NCI-H187 (cell line): ENCODE data around the gene RGL2.
"Not testable (repeated sequence)": the region's sequence is repeated elsewhere in the genome, so short reads cannot be mapped to it uniquely, and the experiment has no call there.

ENCODE experiments used
- DNase-seq, 2 experiments: peaks; one replicate each; lab custom pipeline; 2025; lab: John Stamatoyannopoulos, UW

The RGL2 gene

DNA sequence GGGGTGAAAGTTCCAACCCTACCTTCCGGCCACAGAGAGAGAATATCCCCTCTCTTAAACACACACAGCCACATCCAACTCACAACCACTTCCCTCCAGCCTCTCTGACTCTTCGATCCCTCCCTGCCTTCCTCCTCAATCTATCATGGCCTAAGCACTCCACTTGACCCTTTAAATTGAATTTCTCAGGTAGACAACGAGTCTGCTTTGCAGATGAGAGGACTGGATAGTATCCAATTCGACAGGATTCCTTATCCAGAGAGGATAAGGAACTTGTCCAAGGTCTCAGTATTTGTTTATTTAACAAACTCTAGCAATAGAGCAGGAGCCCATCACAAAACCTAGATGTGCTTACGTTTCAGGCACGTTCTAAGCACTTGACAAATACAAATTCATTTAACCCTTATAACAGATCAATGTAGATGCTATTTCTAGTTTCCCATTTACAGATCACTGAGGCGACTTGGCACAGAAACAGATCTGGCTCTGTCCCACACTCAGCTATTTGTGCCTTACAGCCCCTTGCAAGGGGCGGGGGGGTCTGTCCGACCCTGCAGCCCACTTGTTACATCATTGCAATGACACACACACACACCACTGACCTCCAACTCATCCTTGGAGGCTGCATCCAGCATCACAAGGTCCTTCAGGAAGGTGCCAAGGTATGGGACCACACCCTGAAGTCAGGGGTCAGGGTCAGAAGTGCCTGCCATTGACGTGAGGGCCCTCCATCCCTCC, 4.5 kb downstream of the RGL2 start:
- no peak for DNase-seq

- DNase-seq: no peak
Observed at GRCh38 chr6:33292996-33293682, 5.6 kb downstream of the RGL2 start.

DNA sequence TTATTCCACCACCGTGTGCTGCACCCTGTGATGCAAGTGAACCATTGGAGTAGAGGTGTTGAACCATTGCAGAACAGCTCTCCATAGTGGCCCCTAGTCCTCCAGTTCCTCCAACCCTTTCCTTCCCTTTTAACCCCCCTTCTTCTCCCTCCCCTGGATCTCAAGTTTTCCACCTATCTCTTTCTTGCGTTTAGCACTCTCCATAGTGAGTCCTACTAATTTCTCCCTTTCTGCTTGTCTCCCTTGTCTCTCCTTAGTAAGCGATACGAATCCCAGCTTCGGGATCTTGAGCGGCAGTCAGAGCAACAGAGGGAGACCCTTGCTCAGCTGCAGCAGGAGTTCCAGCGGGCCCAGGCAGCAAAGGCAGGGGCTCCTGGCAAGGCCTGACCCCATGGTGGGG, 8.3 kb downstream of the RGL2 start:
- no peak for DNase-seq

GRCh38 chr6:33289784-33290315, 8.9 kb downstream of the RGL2 start:
- no peak for DNase-seq

- DNase-seq: peak; percentile 62 to 92
Observed at GRCh38 chr6:33288921-33289783, 9.6 kb downstream of the RGL2 start, which contains the start of the genes PFDN6 and WDR46. Gene PFDN6 (plus strand): TSS chr6:33289601. CDS start chr6:33289857, 256 bp downstream. Gene WDR46 (minus strand): TSS chr6:33289239. CDS start chr6:33289170, 69 bp downstream.

- no peak for DNase-seq
Observed at GRCh38 chr6:33288141-33288920, 10.4 kb downstream of the RGL2 start.

DNA sequence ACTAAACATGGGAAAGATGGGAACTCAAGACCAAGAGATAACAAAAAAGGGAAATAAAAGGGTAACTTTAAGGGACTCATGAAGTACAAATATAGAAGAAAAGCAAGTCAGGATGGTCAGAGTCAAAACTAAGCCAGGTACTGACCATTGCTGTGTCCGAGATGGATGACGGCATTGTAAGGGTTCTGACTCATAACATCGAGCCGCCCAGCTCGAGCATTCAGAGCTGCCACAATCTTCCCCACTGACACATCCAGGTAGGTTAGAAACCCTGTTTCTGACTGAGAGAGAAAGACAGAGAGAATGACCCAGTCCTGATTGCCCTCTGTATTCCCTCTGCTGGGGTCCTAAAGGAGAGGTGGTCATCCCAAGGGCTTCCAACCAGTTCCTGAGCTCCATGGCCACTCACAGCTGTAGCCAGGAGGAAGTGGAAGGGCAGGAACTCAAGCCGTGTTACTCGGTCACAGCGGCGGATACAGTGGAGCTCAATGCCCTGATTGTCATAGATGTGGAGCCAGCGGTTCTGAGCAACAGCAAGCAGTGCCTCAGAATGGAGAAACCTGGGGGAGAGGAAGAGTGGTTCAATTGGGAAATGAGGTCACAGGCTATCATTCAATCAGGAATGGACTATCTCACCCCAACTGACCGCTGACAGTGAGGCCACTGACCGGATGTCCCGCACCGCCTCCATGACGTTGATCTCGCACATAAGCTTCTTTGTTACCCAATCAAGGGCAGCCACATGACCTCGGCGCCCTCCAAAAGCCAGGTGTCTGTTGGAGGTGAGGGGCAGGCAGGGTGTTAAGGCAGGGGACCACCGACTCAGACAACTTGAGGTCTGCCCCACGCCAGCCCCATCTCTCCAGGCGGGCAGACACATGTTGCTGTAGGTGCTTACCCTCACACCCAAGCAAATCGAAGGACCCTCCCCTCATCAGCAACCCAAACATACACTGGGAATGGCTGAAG, 11.5 kb downstream of the RGL2 start:
- no peak for DNase-seq

DNA sequence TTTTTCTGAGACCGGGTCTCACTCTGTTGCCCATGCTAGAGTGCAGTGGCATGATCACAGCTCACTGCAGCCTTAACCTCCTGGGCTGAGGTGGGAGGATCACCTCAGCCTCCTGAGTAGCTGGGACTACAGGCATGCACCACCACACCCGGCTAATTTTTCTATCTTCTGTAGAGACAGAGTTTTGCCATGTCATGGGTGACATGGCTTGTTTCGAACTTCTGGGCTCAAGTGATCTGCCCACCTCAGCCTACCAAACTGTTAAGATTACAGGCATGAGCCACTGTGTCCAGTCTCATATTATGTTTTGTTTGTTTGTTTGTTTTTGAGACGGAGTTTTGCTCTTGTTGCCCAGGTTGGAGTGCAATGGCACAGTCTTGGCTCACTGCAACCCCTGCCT, 13.5 kb downstream of the RGL2 start:
- DNase-seq: not testable (repeated sequence)

DNA sequence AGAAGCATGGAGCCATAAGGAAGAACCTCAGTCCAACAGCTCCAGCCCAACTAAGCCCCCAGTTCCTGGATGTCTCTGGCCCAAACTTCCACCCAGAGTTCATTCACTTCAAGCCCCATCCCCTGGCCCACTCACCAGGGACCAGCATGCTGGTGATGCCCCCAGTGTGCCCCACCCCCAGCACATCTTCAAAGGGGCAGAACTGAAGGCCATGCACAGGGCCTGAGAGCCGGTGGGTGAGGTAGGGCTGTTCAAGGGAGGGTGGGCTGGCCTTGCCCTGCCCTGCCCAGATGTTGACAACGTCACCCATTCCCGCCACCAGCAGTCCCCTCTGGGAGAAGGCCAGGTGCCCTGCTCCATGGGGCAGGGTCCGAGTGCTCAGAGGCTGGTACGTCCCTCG, 18.2 kb downstream of the RGL2 start:
- DNase-seq: no peak

GRCh38 chr6:33279971-33280511, 18.7 kb downstream of the RGL2 start:
- no peak for DNase-seq

- no peak for DNase-seq
Observed at GRCh38 chr6:33279257-33279695, 19.5 kb downstream of the RGL2 start.

DNA sequence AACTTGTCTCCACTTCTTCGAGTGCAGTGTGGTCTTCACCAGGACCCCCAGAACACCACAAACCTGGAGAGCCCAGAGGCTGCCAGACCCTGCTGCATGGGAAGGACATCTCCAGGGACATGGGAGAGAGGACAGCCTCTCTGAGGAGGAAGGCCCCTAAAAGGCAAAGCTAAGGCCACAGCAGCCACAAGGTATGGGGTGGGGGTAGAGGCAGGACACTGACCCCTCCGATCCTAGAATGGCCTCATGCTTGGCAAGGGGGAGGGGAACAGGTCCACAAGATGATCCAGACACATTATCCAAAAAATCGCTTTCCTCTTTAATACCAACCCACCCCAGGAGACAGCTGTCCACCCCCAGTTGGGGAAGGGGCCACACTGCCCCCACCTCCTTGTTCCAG, 19.9 kb downstream of the RGL2 start:
- DNase-seq: no peak

GRCh38 chr6:33278392-33278741, 20.4 kb downstream of the RGL2 start:
- no peak for DNase-seq

DNA sequence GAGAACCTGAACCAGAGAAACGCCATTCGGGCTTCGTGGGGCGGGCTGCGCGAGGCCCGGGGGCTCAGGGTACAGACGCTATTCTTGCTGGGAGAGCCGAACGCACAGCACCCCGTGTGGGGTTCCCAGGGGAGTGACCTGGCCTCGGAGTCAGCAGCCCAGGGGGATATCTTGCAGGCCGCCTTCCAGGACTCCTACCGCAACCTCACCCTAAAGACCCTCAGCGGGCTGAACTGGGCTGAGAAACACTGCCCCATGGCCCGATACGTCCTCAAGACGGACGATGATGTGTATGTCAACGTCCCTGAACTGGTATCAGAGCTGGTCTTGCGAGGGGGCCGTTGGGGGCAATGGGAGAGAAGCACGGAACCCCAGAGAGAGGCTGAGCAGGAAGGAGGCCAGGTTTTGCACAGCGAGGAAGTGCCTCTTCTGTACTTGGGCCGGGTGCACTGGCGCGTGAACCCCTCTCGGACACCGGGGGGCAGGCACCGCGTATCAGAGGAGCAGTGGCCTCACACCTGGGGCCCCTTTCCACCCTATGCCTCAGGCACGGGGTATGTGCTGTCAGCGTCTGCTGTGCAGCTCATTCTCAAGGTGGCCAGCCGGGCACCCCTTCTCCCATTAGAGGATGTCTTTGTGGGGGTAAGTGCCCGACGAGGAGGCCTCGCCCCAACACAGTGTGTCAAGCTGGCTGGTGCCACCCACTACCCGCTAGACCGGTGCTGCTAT, 20.9 kb downstream of the RGL2 start:
- DNase-seq: no peak

GRCh38 chr6:33276864-33277662, 21.7 kb downstream of the RGL2 start, which contains the start of gene B3GALT4:
Gene B3GALT4 (plus strand): TSS chr6:33277123. CDS start chr6:33277420, 297 bp downstream.
- DNase-seq: peak; percentile 33 to 65

DNA sequence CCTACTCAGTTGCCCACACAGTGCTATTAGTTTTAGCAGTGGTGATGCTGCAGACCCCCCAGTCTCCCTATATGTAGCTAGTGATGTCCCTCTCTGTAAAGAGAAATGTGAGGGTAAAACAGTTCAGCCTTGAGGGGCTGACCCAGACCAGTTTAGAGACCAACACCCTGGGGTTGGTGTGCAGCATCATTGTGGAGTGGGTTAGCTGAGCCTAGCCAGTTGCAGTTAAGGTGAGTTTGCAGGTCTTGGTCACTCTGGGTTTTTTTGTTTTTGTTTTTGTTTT, 22.2 kb downstream of the RGL2 start:
- DNase-seq: no peak

DNA sequence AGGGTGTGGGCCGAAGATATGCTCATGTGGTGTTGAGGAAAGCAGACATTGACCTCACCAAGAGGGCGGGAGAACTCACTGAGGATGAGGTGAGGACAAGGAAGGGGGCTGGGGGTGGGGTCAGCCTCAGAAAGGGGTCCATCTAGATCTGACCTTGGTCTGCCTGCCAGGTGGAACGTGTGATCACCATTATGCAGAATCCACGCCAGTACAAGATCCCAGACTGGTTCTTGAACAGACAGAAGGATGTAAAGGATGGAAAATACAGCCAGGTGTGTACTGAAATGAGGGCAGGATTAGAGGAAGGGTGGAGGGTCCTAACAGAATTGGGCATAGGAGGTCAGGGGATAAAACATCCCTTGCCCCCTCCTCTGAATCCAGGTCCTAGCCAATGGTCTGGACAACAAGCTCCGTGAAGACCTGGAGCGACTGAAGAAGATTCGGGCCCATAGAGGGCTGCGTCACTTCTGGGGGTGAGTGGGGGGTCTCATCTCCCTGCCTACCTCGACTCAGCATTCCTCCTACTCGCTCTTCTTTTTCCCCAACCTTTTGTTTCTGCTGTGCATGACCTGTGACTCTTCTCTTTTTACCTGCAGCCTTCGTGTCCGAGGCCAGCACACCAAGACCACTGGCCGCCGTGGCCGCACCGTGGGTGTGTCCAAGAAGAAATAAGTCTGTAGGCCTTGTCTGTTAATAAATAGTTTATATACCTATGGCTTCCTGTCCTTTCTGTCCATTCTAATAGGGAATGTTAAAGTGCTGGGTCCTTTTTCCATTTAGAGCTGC, 22.8 kb downstream of the RGL2 start:
- DNase-seq: not testable (repeated sequence)
